Measurements from ENCODE around the gene MUC6.

DNA sequence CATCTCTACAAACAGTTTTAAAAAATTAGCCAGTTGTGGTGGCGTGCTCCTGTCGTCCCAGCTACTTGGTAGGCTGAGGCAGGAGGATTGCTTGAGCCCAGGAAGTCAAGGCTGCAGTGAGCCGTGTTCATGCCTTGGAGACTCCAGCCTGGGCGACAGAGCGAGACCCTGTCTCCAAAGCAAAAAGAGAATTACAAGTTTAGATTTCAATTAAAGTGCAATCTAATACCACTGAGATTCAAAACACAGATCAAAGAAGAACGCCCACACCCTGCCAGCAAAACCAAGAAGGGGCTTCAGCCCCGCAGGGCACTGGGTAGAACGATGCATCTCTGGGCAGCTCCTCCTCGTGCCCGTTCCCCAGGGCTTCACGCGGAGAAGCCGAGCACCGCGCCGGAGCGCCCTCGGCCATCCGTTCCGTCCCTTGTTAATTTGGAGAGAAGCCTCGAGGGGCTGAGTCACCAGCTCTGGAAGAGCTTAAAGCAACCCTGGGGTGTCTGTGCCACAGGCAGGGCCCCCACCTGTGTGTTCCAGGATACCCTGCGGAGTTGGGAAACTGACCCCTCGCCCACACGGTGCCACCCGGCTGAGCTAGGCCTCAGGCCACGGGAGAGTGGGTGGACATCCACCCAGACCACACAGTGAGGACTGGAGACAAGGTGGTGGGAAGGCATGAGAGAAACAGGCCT lies 63.9 kb downstream of the MUC6 start:
- TF ChIP-seq, protein P1, sequence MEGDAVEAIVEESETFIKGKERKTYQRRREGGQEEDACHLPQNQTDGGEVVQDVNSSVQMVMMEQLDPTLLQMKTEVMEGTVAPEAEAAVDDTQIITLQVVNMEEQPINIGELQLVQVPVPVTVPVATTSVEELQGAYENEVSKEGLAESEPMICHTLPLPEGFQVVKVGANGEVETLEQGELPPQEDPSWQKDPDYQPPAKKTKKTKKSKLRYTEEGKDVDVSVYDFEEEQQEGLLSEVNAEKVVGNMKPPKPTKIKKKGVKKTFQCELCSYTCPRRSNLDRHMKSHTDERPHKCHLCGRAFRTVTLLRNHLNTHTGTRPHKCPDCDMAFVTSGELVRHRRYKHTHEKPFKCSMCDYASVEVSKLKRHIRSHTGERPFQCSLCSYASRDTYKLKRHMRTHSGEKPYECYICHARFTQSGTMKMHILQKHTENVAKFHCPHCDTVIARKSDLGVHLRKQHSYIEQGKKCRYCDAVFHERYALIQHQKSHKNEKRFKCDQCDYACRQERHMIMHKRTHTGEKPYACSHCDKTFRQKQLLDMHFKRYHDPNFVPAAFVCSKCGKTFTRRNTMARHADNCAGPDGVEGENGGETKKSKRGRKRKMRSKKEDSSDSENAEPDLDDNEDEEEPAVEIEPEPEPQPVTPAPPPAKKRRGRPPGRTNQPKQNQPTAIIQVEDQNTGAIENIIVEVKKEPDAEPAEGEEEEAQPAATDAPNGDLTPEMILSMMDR (IDR thresholded peaks at IDR 0.05), result no peak
- TF ChIP-seq POLR2A (IDR thresholded peaks at IDR 0.05), result no peak

Measured in testis (tissue), 2 donors.